Measurements from ENCODE around the gene STX3. TPM values are rescaled to one million over a fixed set of nuclear protein-coding genes. Genes with fewer than 3 reads are reported as not detected.

STX3 gene
- total RNA-seq, 4 donors from 2014 or later = 24.1 to 48.2 (median 29.9) TPM

DNA sequence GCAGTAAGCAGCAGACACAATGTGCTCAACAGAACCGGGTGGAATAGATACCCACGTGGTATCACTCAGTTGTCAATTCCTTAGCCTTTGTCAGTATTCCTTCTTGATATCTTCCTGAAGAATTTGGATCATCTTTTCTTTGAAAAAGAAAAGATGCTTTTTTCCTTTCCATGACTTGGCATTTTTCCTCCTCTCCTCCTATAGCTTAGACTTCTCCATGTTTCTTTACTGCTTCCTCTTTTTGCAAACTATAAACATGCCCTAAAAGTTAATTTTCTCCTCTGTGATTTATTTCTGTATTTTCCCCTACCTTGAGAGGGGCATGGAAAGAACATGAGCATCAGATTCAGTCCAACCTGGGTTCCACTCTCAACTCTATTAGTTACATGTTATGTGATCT is 78.4 kb downstream of the STX3 start:
- Histone ChIP-seq H3K4me1 (no peaks in the 10 kb centered on the region), H3K27me3 (no peaks in the 10 kb centered on the region), H3K4me3 (no peak overlapping the region), H3K9me3 (no peaks in the 10 kb centered on the region), H3K36me3 (no peaks in the 10 kb centered on the region), H3K27ac (no peak overlapping the region)
- TF ChIP-seq EP300 (IDR thresholded peaks at IDR 0.05) = no peak
- 73% methylated on average over 2 of the region's 2 CpGs for WGBS
- DNase-seq (ENCODE audit: low spot score in 2 of 2) = no peak

DNA sequence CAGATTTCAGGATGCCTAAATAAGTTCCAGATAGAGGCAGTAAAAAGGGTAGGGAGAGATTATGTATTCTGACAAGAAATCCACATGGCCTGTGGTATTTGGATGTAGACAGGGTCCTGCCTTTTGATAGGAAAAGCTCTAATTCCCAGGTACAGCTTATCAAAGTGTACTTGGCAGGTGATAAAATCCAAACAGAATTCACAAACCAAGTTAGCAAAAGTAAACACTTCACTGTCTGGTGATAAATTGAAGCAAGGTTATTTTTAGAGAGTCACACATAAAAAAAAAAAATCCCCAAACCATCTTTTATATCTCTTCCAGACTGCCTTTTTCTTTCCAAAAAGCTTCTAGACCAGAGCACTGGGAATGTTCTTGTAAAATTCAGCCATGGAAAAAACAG is 84.4 kb downstream of the STX3 start:
- Histone ChIP-seq H3K9me3 (no peaks in the 10 kb centered on the region), H3K27ac (no peak overlapping the region), H3K27me3 (no peaks in the 10 kb centered on the region), H3K36me3 (no peaks in the 10 kb centered on the region), H3K4me3 (no peak overlapping the region), H3K4me1 (no peaks in the 10 kb centered on the region)
- TF ChIP-seq, protein P1, sequence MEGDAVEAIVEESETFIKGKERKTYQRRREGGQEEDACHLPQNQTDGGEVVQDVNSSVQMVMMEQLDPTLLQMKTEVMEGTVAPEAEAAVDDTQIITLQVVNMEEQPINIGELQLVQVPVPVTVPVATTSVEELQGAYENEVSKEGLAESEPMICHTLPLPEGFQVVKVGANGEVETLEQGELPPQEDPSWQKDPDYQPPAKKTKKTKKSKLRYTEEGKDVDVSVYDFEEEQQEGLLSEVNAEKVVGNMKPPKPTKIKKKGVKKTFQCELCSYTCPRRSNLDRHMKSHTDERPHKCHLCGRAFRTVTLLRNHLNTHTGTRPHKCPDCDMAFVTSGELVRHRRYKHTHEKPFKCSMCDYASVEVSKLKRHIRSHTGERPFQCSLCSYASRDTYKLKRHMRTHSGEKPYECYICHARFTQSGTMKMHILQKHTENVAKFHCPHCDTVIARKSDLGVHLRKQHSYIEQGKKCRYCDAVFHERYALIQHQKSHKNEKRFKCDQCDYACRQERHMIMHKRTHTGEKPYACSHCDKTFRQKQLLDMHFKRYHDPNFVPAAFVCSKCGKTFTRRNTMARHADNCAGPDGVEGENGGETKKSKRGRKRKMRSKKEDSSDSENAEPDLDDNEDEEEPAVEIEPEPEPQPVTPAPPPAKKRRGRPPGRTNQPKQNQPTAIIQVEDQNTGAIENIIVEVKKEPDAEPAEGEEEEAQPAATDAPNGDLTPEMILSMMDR (IDR thresholded peaks at IDR 0.05) = no peak
- no peak for TF ChIP-seq POLR2A (IDR thresholded peaks at IDR 0.05)
- TF ChIP-seq POLR2AphosphoS5 (IDR thresholded peaks at IDR 0.05) = no peak
- no peak for TF ChIP-seq EP300 (IDR thresholded peaks at IDR 0.05)
- DNase-seq (ENCODE audit: low spot score in 2 of 2) = no peak

DNA sequence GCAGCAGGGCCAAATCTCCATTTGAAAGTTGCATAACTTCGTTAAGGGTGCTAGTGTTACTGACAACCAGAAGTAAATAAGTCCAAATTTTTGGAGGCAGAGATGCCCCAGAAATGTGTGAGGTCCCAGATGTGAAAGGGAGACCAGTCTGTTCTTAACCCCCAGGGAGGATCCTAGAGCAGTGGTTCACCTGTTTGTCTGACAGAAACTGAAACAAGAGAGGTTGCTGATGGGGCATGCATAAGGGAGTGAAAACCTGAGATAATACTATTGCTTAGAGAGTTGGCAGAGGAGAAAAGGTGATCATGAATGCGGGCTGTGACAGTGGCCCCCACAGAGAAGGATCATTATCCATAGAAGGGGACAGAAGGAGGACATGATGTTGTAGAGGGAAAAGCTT is 86.3 kb downstream of the STX3 start:
- Histone ChIP-seq H3K4me1 (no peaks in the 10 kb centered on the region), H3K36me3 (no peaks in the 10 kb centered on the region), H3K27me3 (no peaks in the 10 kb centered on the region), H3K4me3 (no peak overlapping the region), H3K27ac (no peak overlapping the region), H3K9me3 (no peaks in the 10 kb centered on the region)
- WGBS = 81% methylated on average over 2 of the region's 2 CpGs
- TF ChIP-seq, protein P1 (IDR thresholded peaks at IDR 0.05) = no peak
- TF ChIP-seq POLR2AphosphoS5 (IDR thresholded peaks at IDR 0.05) (no peak), EP300 (IDR thresholded peaks at IDR 0.05) (no peak), POLR2A (IDR thresholded peaks at IDR 0.05) (no peak)
- DNase-seq (ENCODE audit: low spot score in 2 of 2) = no peak

DNA sequence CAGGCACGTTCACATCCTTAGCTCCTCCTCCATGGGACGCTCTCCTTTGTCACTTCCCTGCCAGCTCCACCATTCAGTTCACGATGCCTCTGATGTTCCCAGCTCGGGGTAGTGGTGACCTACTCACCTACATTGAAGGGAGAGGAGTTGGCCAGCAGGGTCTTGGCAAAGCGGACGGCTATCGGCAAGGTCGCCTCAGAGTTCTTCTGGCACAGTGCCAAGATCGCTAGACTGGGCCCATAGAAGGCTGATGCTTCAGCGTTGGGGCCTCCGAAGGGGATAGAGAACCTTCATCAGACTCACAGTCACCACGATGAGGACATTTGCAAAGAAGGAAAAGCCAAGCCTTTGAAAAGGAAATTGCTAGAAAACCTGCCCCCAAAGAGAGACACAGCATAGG is 87.1 kb downstream of the STX3 start:
- no peak overlapping the region for H3K4me3 ChIP-seq
- 78% methylated on average over 12 of the region's 12 CpGs for WGBS
- H3K27me3 ChIP-seq = no peaks in the 10 kb centered on the region
- H3K27ac ChIP-seq = no peak overlapping the region
- H3K36me3 ChIP-seq = no peaks in the 10 kb centered on the region
- no peaks in the 10 kb centered on the region for H3K4me1 ChIP-seq
- TF ChIP-seq POLR2AphosphoS5 (IDR thresholded peaks at IDR 0.05) (no peak), EP300 (IDR thresholded peaks at IDR 0.05) (no peak)
- H3K9me3 ChIP-seq = no peaks in the 10 kb centered on the region
- no peak for DNase-seq (ENCODE audit: low spot score in 2 of 2)

DNA sequence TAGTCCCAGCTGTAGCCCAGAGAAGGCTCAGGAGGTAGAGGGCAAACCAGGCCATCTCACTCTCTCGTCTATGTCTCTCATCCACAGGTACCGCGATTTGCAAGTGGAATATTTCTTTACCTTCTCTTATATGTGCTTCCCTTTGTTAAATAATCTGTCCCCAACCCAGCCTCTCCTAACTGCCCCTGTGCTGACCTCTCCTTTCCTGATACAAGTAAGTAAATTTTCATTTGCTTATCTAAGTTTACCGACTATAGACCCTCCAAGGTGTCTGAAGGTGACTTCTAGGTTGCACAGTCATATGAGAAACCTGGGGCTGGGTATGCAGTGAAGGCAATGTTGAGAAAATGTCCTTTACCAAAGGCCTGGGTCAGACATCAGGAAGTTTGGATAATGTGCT is 90.2 kb downstream of the STX3 start, which contains the start of gene CBLIF:
Gene CBLIF, minus strand, starts transcription at position 101 of the 400 bp plus-strand sequence. Its CDS starts 46 bp downstream, at position 55.
- 88% methylated on average over 4 of the region's 4 CpGs for WGBS
- no peak for DNase-seq (ENCODE audit: low spot score in 2 of 2)
- Histone ChIP-seq H3K4me3 (no peak within 1 kb of the TSS), H3K27ac (no peak within 1 kb of the TSS), H3K4me1 (no peaks in the 10 kb centered on the region), H3K27me3 (no peaks in the 10 kb centered on the region), H3K36me3 (no peaks in the 10 kb centered on the region), H3K9me3 (no peaks in the 10 kb centered on the region)
- TF ChIP-seq, protein P1 (IDR thresholded peaks at IDR 0.05) = no peak

DNA sequence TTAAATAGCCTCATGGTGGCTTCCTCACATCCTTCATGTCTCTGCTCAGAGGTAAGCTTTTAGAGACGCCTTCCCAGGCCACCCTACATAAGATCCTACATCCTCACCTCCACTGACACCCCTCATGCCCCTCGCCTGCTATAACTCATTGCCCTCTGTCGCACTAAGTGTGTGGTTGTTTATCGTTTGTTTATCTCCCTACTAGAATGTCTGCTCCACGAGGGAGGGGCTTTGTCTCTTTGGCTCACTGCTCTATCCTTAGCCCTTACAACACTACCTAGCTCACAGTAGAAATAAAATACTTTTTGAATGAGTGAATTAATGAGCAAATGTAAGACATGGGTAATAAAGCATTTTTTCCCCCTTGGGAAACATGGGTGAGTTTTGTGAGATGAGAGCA is 91.4 kb downstream of the STX3 start:
- Histone ChIP-seq H3K4me3 (no peak overlapping the region), H3K9me3 (no peaks in the 10 kb centered on the region), H3K4me1 (no peaks in the 10 kb centered on the region), H3K27ac (no peak overlapping the region), H3K36me3 (no peaks in the 10 kb centered on the region), H3K27me3 (no peaks in the 10 kb centered on the region)
- no peak for DNase-seq (ENCODE audit: low spot score in 2 of 2)
- WGBS = 69% methylated on average over 5 of the region's 5 CpGs
- TF ChIP-seq POLR2AphosphoS5 (IDR thresholded peaks at IDR 0.05) (no peak), POLR2A (IDR thresholded peaks at IDR 0.05) (no peak), EP300 (IDR thresholded peaks at IDR 0.05) (no peak)
- TF ChIP-seq, protein P1 (IDR thresholded peaks at IDR 0.05) = no peak
